ENCODE data around the gene SORCS3.

- TF ChIP-seq POLR2A (IDR thresholded peaks at IDR 0.05), result no peak
- TF ChIP-seq, protein P1, sequence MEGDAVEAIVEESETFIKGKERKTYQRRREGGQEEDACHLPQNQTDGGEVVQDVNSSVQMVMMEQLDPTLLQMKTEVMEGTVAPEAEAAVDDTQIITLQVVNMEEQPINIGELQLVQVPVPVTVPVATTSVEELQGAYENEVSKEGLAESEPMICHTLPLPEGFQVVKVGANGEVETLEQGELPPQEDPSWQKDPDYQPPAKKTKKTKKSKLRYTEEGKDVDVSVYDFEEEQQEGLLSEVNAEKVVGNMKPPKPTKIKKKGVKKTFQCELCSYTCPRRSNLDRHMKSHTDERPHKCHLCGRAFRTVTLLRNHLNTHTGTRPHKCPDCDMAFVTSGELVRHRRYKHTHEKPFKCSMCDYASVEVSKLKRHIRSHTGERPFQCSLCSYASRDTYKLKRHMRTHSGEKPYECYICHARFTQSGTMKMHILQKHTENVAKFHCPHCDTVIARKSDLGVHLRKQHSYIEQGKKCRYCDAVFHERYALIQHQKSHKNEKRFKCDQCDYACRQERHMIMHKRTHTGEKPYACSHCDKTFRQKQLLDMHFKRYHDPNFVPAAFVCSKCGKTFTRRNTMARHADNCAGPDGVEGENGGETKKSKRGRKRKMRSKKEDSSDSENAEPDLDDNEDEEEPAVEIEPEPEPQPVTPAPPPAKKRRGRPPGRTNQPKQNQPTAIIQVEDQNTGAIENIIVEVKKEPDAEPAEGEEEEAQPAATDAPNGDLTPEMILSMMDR (IDR thresholded peaks at IDR 0.05), result no peak
Observed at GRCh38 chr10:105056413-105056812, 415.3 kb downstream of the SORCS3 start.
